Kidney epithelial cell (primary cell): Measurements from ENCODE around the gene DENND1A. TPM values are rescaled to one million over a fixed set of nuclear protein-coding genes. Genes with fewer than 3 reads are reported as not detected.

Experiments
- DNase-seq: peaks from one replicate; pipeline ENCODE4 v3.0.0-alpha.2; 2010; ENCODE audit warnings: low read depth
- H3K27me3 ChIP-seq: 2 replicates; pipeline ENCODE4 v1.6.0; 2011; ENCODE audit warnings: low read length; ENCODE audit not compliant: control insufficient read depth, insufficient read depth
- H3K36me3 ChIP-seq: 2 replicates; pipeline ENCODE4 v1.5.1; 2011; ENCODE audit warnings: low read length; ENCODE audit not compliant: control insufficient read depth, insufficient read depth
- H3K4me3 ChIP-seq: 2 replicates; pipeline ENCODE4 v1.5.1; 2011; ENCODE audit warnings: low read depth, mild to moderate bottlenecking, control low read depth, low read length
- CTCF ChIP-seq: IDR thresholded peaks from 2 replicates; pipeline ENCODE4 v1.5.1; 2011; ENCODE audit warnings: mild to moderate bottlenecking, moderate library complexity, low read length, control low read depth, inconsistent platforms; ENCODE audit not compliant: insufficient read depth, poor library complexity, severe bottlenecking
- total RNA-seq: library from RNA; depleted of rRNA; stranded (reverse); fragments of >200 nt; gene quantifications from 2 replicates; pipeline ENCODE4 v1.2.3, GENCODE V29; 2015

The DENND1A gene
- total RNA-seq, 1 donor from 2014 or later = 14.5 TPM

GRCh38 chr9:123725389-123725788 is 204.5 kb downstream of the DENND1A start:
- H3K4me3 ChIP-seq = no peak overlapping the region
- DNase-seq = no peak
- H3K36me3 ChIP-seq = no peaks in the 10 kb centered on the region
- no peak for TF ChIP-seq CTCF
- H3K27me3 ChIP-seq = no peaks in the 10 kb centered on the region

- no peaks in the 10 kb centered on the region for H3K36me3 ChIP-seq
- no peak overlapping the region for H3K4me3 ChIP-seq
- DNase-seq = no peak
- TF ChIP-seq CTCF = no peak
- no peaks in the 10 kb centered on the region for H3K27me3 ChIP-seq
Measured at GRCh38 chr9:123724211-123724796, 205.6 kb downstream of the DENND1A start.

- TF ChIP-seq CTCF = no peak
- no peak for DNase-seq
- H3K27me3 ChIP-seq = no peaks in the 10 kb centered on the region
- no peaks in the 10 kb centered on the region for H3K36me3 ChIP-seq
- no peak overlapping the region for H3K4me3 ChIP-seq
Measured at GRCh38 chr9:123723135-123723875, 206.6 kb downstream of the DENND1A start.

- no peak for DNase-seq
Measured at GRCh38 chr9:123722378-123722777, 207.5 kb downstream of the DENND1A start.

GRCh38 chr9:123718188-123718587 is 211.7 kb downstream of the DENND1A start:
- TF ChIP-seq CTCF = no peak
- DNase-seq = no peak
- Histone ChIP-seq H3K4me3 (no peak overlapping the region), H3K36me3 (no peaks in the 10 kb centered on the region), H3K27me3 (no peaks in the 10 kb centered on the region)

More at GRCh38 chr9:123722378-123722777, 207.5 kb downstream of the DENND1A start:
- Histone ChIP-seq H3K4me3 (no peak overlapping the region), H3K27me3 (no peaks in the 10 kb centered on the region), H3K36me3 (no peaks in the 10 kb centered on the region)
- no peak for TF ChIP-seq CTCF
